ENCODE results near the gene NAA35. TPM values are rescaled to one million over a fixed set of nuclear protein-coding genes. Genes with fewer than 3 reads are reported as not detected.
A peak's percentile ranks its signal among the peaks of the same experiment; 100 is the strongest.
"Not testable (repeated sequence)": the region's sequence is repeated elsewhere in the genome, so short reads cannot be mapped to it uniquely, and the experiment has no call there.

Gene NAA35
- total RNA-seq, 1 experiment from 2014 or later, result 15.7 TPM

GRCh38 chr9:85931495-85931894 lies 9.5 kb upstream of the NAA35 start:
- no peak overlapping the region for H3K4me3 ChIP-seq
- no peaks in the 10 kb centered on the region for H3K4me1 ChIP-seq (replicated peaks)
- H3K9me3 ChIP-seq (replicated peaks), result no peaks in the 10 kb centered on the region
- no peak overlapping the region for H3K27ac ChIP-seq
- DNase-seq (ENCODE audit: low read depth in 1 of 2, low spot score in 2 of 2), result no peak
- H3K36me3 ChIP-seq, result no peaks in the 10 kb centered on the region
- peaks cover 7% of the 10 kb centered on the region; the same call in 1 of the 2 replicates for H3K27me3 ChIP-seq (replicated peaks)

GRCh38 chr9:85935950-85936349 lies 5.0 kb upstream of the NAA35 start:
- not testable (repeated sequence) for H3K36me3 ChIP-seq; H3K4me1 ChIP-seq (replicated peaks); H3K27me3 ChIP-seq (replicated peaks); H3K4me3 ChIP-seq; H3K27ac ChIP-seq; DNase-seq (ENCODE audit: low read depth in 1 of 2, low spot score in 2 of 2); H3K9me3 ChIP-seq (replicated peaks)

GRCh38 chr9:85940275-85940831 lies 593 bp upstream of the NAA35 start:
- Histone ChIP-seq H3K27ac (peak overlapping the region; percentile 71), H3K27me3 (replicated peaks) (no peaks in the 10 kb centered on the region), H3K4me1 (replicated peaks) (peaks cover 5% of the 10 kb centered on the region; the same call in 1 of the 2 replicates), H3K36me3 (peaks cover 37% of the 10 kb centered on the region), H3K9me3 (replicated peaks) (peaks cover 5% of the 10 kb centered on the region; the same call in 1 of the 2 replicates), H3K4me3 (peak overlapping the region; percentile 85)
- no peak for DNase-seq (ENCODE audit: low read depth in 1 of 2, low spot score in 2 of 2)

- Histone ChIP-seq H3K4me1 (replicated peaks) (peaks cover 5% of the 10 kb centered on the region; the same call in 1 of the 2 replicates), H3K9me3 (replicated peaks) (peaks cover 5% of the 10 kb centered on the region; the same call in 1 of the 2 replicates), H3K27ac (peak overlapping the region; percentile 64), H3K36me3 (peaks cover 41% of the 10 kb centered on the region), H3K27me3 (replicated peaks) (no peaks in the 10 kb centered on the region), H3K4me3 (peak overlapping the region; percentile 85)
- no peak for DNase-seq (ENCODE audit: low read depth in 1 of 2, low spot score in 2 of 2)
Observed at GRCh38 chr9:85941622-85941940, 635 bp downstream of the NAA35 start.

- peaks cover 5% of the 10 kb centered on the region; the same call in 1 of the 2 replicates for H3K4me1 ChIP-seq (replicated peaks)
- H3K36me3 ChIP-seq, result peaks cover 41% of the 10 kb centered on the region
- no peak for DNase-seq (ENCODE audit: low read depth in 1 of 2, low spot score in 2 of 2)
- H3K27ac ChIP-seq, result no peak overlapping the region; the same call in 1 of the 2 replicates
- no peaks in the 10 kb centered on the region for H3K27me3 ChIP-seq (replicated peaks)
- H3K9me3 ChIP-seq (replicated peaks), result peaks cover 5% of the 10 kb centered on the region; the same call in 1 of the 2 replicates
- H3K4me3 ChIP-seq, result peak overlapping the region; percentile 85
Observed at GRCh38 chr9:85941966-85942912, 1.3 kb downstream of the NAA35 start.

GRCh38 chr9:85942913-85943709 lies 2.2 kb downstream of the NAA35 start:
- peaks cover 5% of the 10 kb centered on the region; the same call in 1 of the 2 replicates for H3K9me3 ChIP-seq (replicated peaks)
- peaks cover 5% of the 10 kb centered on the region; the same call in 1 of the 2 replicates for H3K4me1 ChIP-seq (replicated peaks)
- no peak overlapping the region for H3K4me3 ChIP-seq
- no peak for DNase-seq (ENCODE audit: low read depth in 1 of 2, low spot score in 2 of 2)
- peaks cover 41% of the 10 kb centered on the region for H3K36me3 ChIP-seq
- no peaks in the 10 kb centered on the region for H3K27me3 ChIP-seq (replicated peaks)
- H3K27ac ChIP-seq, result no peak overlapping the region

- H3K27me3 ChIP-seq (replicated peaks), result no peaks in the 10 kb centered on the region
- H3K4me3 ChIP-seq, result no peak overlapping the region
- DNase-seq (ENCODE audit: low read depth in 1 of 2, low spot score in 2 of 2), result no peak
- peaks cover 5% of the 10 kb centered on the region; the same call in 1 of the 2 replicates for H3K4me1 ChIP-seq (replicated peaks)
- no peak overlapping the region for H3K27ac ChIP-seq
- H3K36me3 ChIP-seq, result peaks cover 41% of the 10 kb centered on the region
- peaks cover 5% of the 10 kb centered on the region; the same call in 1 of the 2 replicates for H3K9me3 ChIP-seq (replicated peaks)
Observed at GRCh38 chr9:85943757-85944430, 2.9 kb downstream of the NAA35 start.

GRCh38 chr9:85944672-85945071 lies 3.7 kb downstream of the NAA35 start:
- Histone ChIP-seq H3K27me3 (replicated peaks) (no peaks in the 10 kb centered on the region), H3K9me3 (replicated peaks) (peaks cover 5% of the 10 kb centered on the region; the same call in 1 of the 2 replicates), H3K4me3 (no peak overlapping the region), H3K4me1 (replicated peaks) (peaks cover 5% of the 10 kb centered on the region; the same call in 1 of the 2 replicates), H3K27ac (no peak overlapping the region), H3K36me3 (peaks cover 41% of the 10 kb centered on the region)
- DNase-seq (ENCODE audit: low read depth in 1 of 2, low spot score in 2 of 2), result no peak

GRCh38 chr9:85949586-85950335 lies 8.8 kb downstream of the NAA35 start:
- Histone ChIP-seq H3K27ac (no peak overlapping the region), H3K4me3 (no peak overlapping the region), H3K9me3 (replicated peaks) (no peaks in the 10 kb centered on the region), H3K4me1 (replicated peaks) (no peaks in the 10 kb centered on the region), H3K36me3 (peaks cover 18% of the 10 kb centered on the region), H3K27me3 (replicated peaks) (no peaks in the 10 kb centered on the region)
- DNase-seq (ENCODE audit: low read depth in 1 of 2, low spot score in 2 of 2), result no peak

GRCh38 chr9:85959955-85960354 lies 19.0 kb downstream of the NAA35 start:
- H3K27me3 ChIP-seq (replicated peaks), result no peaks in the 10 kb centered on the region
- H3K4me3 ChIP-seq, result no peak overlapping the region
- H3K9me3 ChIP-seq (replicated peaks), result no peaks in the 10 kb centered on the region
- no peak for DNase-seq (ENCODE audit: low read depth in 1 of 2, low spot score in 2 of 2)
- no peaks in the 10 kb centered on the region for H3K4me1 ChIP-seq (replicated peaks)
- peaks cover 39% of the 10 kb centered on the region for H3K36me3 ChIP-seq
- H3K27ac ChIP-seq, result no peak overlapping the region

- no peak overlapping the region for H3K27ac ChIP-seq
- H3K9me3 ChIP-seq (replicated peaks), result no peaks in the 10 kb centered on the region
- H3K27me3 ChIP-seq (replicated peaks), result no peaks in the 10 kb centered on the region
- no peak for DNase-seq (ENCODE audit: low read depth in 1 of 2, low spot score in 2 of 2)
- no peak overlapping the region for H3K4me3 ChIP-seq
- peaks cover 42% of the 10 kb centered on the region for H3K36me3 ChIP-seq
- H3K4me1 ChIP-seq (replicated peaks), result no peaks in the 10 kb centered on the region
Observed at GRCh38 chr9:85960688-85961093, 19.7 kb downstream of the NAA35 start.

GRCh38 chr9:85964526-85964925 lies 23.6 kb downstream of the NAA35 start:
- Histone ChIP-seq H3K36me3 (peaks cover 39% of the 10 kb centered on the region), H3K27ac (no peak overlapping the region), H3K27me3 (replicated peaks) (no peaks in the 10 kb centered on the region), H3K4me3 (no peak overlapping the region), H3K9me3 (replicated peaks) (no peaks in the 10 kb centered on the region), H3K4me1 (replicated peaks) (no peaks in the 10 kb centered on the region)
- DNase-seq (ENCODE audit: low read depth in 1 of 2, low spot score in 2 of 2), result no peak
